22Rv1 (cell line): Measurements from ENCODE around the gene CHAC1.

Experiments
- CTCF ChIP-seq: fragments of 450-650 bp; IDR thresholded peaks from 2 replicates; pipeline ENCODE4 v1.5.1; 2017; ENCODE audit warnings: mild to moderate bottlenecking
- ZFX ChIP-seq: fragments of 450-650 bp; IDR thresholded peaks from 2 replicates; pipeline ENCODE4 v1.6.1; 2017; ENCODE audit warnings: antibody characterized with exemption, borderline replicate concordance

GRCh38 chr15:40914013-40914412, 39.3 kb upstream of the CHAC1 start:
- no peak for TF ChIP-seq CTCF
- no peak for TF ChIP-seq ZFX
